Islet of Langerhans (tissue), 1 donor: ENCODE measurements around the gene EHMT2.
"Not testable (repeated sequence)": the region's sequence is repeated elsewhere in the genome, so short reads cannot be mapped to it uniquely, and the experiment has no call there.

ENCODE experiments used
- FAIRE-seq: peaks from one replicate; lab custom pipeline; 2011; peaks lifted over from hg19 to GRCh38; lab: Jason Lieb, UNC

EHMT2 gene

DNA sequence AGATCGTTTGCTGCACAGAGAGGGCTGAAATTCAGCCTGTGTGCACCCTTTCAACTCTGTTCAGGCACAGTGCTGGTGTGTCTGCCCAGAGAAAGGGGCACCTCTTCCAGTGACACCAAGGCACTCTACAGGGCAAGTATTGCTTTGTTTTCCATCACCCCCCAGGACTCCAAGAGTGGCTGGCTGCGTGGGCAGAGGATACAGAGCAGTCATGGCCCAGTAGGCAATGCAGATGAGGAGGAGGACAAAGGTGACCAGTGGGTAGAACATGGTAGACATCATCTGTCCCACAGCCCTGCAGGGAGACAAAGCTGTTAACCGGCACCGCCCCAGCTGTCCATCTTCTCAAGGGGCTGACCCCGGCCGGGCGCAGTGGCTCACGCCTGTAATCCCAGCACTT lies 28.2 kb downstream of the EHMT2 start:
- FAIRE-seq, result no peak

DNA sequence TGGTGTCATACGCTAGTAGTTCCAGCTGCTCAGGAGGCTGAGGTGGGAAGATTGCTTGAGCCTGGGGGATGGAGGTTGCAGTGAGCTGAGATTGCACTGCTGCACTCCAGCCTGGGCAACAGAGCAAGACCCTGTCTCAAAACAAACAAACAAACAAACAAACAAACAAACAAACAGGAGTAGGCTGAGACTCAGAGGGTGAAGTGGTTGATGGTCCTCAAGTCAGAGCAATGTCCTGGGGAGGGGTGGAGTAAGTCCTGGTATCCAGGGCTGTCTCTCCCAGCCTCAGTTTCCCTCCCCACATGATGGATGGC lies 28.9 kb downstream of the EHMT2 start:
- not testable (repeated sequence) for FAIRE-seq

DNA sequence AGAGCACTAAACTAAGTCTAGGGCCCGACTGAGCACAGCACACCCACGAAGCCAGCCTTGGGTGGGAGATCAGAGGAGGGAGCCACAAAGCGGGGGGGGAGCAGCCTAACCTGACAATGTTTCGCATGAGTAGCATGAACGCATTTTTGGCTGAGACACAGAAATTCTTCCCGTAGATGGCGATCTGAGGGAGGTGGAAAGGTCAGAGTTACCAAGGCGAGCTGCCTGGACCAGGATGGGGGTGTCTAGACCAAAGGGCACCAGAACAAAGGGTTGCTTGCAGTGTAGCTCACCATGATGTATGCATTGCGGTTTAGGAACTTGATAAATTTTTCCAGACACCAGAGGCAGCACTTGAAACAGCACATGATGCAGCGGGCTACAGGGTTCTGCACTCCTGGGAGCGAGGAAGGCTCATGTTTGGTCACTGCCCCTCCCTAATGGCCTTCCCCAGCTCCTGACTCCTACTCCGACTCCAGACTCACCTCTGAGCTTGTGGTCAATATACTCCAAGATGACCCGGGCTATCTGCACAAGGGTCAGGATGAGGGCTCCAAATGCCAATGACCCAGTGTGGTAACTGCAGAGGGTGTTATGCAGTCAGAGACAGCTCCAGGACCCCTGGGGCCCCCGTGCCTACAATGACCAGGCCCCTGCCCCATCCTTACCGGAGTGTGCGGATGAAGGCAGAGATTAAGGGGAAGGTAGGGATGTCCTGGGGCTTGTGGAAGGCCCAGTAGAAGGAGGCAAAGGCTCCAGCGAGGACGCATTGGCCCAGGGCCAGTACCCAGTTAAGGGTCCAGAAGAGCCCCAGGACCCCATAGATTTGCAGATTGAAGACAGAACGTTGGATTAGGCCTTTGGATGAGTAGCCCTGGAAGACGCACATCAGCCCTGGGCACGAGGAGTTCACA lies 32.0 kb downstream of the EHMT2 start:
- FAIRE-seq, result no peak

DNA sequence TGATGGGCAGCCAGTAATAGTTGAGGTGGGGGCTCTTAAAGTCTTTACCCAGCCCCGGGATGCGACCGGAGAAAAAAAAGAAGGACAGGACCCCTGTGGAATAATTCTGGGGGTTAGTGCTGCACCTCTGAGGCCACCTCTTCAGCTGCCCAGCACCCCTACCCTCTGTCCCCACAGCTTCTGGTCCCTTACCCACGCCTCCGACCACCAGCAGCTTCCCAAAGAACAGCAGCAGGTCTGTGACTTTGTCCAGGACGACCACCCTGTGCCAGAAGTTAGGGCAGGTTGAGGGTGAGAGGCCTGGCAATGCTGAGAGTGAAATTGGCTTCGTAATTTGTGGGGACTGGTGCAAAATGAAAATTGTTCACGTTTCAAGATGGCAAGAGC lies 32.7 kb downstream of the EHMT2 start:
- FAIRE-seq, result no peak

DNA sequence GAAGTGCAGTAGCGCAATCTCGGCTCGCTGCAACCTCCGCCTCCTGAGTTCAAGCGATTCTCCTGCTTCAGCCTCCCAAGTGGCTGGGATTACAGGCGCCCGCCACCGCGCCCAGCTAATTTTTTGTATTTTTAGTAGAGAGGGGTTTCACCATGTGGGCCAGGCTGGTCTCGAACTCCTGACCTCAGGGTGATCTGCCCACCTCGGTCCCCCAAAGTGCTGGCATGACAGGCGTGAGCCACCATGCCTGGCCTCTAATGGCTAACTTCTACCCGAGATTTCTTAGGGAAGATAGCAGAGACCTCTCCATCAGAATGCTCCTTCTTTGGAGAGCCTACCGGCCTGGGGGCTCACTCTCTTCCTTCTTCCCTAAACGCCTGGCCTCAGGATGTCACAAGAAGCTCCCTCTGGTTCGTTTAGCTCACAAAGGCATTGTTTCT lies 33.4 kb downstream of the EHMT2 start:
- not testable (repeated sequence) for FAIRE-seq

DNA sequence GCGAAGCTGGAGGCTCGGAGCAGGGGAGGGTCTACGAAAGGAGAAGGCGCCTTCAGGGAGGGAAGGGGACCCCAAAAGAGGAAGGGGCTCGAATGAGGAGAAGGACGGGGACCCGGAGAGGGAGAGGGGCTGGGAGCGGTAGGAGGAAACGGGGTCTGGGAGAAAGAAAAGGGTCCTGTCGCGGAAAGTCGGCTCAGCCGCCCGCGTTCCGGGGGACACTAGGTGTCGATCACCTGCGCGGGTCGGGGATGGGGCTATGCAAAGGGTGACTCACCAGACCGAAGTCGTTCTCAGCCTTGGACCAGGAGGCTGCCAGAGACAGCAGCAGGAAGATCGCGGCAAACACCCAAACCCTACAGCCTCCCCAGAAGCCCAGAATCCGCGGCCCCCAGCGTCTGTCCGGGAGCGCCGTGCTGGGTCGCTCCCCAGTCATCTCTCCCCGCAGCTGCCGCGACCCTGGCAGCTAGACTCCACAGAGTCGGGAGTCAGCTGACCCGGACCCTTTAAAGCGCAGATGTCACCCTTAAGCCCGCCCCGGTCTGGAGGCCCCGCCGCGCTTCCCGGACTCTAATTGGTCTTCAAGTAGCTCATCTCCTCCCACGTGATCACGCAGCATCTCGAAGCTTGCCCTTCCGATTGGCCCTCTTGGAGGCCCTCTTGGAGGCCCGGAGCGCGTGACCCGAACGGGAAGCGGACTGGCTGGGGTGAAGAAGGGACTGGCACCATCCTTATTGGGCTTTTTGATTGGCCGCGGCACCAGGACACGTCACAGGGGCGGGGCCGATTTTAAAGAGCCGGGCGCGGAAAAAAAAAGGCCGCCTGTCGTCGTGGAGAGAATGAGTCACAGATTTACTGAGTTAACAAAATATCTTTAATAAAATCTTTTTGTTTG lies 34.9 kb downstream of the EHMT2 start, which contains the start of gene NEU1:
Gene NEU1, minus strand, starts transcription at position 478 of the 892 bp plus-strand sequence. Its CDS starts 45 bp downstream, at position 433.
- FAIRE-seq, result peak; percentile 92

DNA sequence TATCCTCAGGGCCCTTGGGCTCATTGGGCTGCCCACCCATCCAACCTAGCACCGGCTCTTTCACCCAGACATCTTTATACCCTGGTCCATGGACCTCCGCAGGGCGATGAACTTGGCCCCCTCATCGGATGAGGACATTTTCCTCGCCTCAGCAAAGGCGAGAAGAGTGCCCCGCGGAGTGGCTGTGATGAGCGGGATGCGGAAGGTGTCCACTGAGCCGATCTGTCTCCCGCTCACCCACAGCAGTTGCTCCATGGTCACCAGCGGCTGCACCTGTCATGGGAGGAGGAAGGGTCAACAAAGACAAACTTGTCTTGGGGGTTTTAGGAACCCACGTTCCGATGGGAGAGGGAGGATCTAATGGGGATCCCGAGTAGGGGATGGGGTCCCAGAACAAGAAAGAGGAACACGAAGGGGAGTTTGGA lies 35.6 kb downstream of the EHMT2 start:
- no peak for FAIRE-seq

DNA sequence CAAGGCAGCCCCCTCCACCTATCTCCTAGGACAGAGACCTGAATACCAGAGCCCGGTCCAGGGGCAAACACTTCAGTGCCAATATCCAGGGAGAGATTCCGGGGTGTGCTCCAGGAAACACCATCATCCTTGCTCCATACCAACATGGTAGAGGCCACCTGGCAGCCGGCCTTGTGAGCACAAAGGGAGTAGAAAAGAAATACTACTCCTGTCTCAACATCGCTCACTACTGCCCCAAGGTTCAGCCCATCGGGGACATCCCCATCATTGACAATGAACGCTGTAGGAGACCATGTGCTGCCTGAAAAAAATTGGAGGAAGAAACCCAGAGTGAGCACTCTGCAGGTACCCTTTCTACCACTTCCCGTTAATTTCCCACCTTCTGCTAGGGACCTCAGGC lies 36.3 kb downstream of the EHMT2 start:
- no peak for FAIRE-seq

DNA sequence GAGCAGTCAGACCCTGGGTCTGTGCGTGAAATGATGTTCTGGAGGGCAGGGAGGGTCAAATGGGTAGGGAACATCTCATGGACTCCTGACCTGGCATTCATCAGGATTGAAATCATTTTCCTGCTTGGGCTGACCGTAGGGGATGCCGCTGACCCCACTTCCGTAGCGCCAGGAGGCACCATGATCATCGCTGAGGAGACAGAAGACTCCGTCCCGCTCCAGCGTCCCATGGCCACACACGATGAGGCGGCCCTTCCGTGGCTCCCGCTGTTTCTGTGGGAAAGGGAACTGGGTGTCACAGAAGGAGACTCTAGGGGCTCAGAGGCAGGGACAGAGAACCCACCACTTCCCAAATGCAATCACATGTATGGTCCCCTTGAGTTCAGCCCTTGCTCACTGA lies 37.1 kb downstream of the EHMT2 start:
- no peak for FAIRE-seq

DNA sequence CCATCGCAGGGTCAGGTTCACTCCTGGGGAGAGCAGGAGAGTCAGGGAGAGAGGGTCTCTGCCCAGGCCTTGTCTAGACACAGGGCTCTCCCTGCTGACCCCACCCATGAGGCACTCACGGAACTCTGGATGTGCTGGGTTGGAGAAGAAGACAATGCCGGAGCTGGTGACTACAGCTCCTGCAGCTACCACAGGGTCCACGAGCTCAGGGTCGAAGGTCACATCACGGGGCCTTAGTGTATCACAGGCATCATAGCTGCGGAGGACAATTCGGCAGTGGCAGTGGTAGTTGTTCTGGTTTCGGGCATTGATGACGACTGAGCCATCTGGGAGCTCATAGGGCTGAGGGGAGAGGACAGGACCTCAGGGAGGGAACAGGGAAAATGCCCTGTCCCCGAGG lies 37.6 kb downstream of the EHMT2 start:
- FAIRE-seq, result no peak

DNA sequence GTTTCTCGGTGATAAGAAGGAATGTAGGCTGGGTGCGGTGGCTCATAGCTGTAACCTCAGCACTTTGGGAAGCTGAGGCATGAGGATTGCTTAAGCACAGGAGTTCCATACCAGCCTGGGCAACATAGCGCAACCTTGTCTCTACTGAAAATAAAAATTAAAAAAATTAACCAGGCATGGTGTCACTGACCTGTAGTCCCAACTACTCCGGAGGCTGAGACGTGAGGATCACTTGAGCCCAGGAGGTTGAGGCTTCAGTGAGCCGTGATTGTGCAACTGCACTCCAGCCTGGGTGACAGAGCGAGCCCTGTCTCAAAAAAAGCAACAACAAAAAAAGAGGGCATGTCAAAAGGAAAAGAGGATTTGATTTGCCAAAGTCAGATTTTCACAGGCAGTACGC lies 38.8 kb downstream of the EHMT2 start:
- no peak for FAIRE-seq

DNA sequence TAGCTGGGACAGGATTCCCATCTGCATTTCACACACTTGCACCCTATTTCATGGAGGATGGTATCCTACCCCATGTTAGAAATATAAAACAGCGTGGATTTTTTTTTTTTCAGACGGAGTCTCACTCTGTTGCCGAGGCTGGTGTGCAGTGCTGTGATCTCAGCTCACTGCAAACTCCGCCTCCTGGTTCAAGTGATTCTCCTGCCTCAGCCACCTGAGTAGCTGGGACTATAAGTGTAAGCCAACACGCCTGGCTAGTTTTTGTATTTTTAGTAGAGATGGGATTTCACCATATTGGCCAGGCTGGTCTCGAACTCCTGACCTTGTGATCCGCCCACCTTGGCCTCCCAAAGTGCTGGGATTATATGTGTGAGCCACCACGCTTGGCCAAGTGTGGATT lies 39.7 kb downstream of the EHMT2 start:
- FAIRE-seq, result not testable (repeated sequence)

DNA sequence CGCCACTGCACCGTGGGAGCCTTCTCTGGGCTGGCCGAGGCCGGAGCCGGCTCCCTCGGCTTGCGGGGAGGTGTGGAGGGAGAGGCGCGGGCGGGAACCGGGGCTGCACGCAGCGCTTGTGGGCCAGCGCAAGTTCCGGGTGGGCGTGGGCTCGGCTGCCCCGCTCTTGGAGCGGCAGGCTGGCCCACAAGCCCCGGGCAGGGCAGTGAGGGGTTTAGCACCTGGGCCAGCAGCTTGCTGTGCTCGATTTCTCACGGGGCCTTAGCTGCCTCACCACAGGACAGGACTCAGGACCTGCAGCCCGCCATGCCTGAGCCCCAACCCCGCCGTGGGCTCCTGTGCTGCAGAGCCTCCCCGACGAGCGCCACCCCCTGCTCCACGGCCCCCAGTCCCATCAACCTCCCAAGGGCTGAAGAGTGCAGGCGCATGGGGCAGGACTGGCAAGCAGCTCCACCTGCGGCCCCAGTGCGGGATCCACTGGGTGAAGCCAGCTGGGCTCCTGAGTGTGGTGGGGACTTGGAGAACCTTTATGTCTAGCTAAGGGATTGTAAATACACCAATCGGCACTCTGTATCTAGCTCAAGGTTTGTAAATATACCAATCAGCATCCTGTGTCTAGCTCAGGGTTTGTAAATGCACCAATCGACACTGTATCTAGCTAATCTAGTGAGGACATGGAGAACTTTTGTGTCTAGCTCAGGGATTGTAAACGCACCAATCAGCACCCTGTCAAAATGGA lies 45.3 kb downstream of the EHMT2 start:
- FAIRE-seq, result not testable (repeated sequence)

DNA sequence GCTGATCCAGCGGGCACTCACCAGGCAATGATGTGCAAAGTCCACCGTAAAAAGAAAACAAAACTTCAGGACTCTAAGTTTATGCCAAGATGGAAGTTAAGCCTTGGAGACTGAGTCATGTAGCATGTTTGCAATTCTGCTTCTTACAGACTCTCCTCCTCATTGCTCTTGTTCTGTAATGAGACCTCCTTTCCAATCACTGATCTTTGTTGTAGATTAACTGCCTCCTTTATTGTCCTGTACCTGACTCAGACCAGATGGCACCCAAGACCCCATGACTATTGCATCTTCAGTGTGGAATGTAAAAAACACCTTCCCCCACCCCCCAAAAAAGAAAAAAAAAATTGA lies 46.0 kb downstream of the EHMT2 start:
- no peak for FAIRE-seq

DNA sequence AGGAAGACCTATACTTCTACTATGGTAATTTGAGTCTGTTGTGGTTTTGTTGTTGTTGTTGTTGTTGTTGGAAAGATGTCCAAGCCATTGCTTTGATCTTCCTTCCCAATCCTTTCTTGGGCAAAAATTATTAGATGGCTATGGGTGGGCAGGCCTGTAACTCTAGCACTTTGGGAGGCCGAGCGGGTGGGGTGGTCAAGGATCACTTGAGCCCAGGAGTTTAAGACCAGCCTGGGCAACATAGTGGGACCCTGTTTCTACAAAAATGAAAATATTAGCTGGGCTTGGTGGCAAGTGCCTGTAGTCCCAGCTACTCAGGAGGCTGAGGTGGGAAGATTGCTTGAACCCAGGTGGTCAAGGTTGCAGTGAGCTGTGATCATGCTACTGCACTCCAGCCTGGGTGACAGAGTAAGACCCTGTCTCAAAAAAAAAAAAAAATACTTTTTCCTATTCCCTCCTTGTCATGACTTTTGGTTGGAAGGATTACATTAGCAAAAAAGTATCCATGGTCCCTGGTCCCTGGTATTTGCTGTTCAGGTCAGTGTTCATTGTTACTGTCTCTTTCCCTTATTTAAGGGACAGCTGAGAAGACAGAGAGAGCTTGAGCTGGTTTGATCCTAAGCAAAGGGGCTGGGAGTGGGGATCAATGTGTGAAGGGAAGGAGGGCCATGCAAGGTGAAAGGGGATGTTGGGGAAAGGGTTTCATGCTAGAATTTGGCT lies 46.6 kb downstream of the EHMT2 start:
- FAIRE-seq, result no peak

DNA sequence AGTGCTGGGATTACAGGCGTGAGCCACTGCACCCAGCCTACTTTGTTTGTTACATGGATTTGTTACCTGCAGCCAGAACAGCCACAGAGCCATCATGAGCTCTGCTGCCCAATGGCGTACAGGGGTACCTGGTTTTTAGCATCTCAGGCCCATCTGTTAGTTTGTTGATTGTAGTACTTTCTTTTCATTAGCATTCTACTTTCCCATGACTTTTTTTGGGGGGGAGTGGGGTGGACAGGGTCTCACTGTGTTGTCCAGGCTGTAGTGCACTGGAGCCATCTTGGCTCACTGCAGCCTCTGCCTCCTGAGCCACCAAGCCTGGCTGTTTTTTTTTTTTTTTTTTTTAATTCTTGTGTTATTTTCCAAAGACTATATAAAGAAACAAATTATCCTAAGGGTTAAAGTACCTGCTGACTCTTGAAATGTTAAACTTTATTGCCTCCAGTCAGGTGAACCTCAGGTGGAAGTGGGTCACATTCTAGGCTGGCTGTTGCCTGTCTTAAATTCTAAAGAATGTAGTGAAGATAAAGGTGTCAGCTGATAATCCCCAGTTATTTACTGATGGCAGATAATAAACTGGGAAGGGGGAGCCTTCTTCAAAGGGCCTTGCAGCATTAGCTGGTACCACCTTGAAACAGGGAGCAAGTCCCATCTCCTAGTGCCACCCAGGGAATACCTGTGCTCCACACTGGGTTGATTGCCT lies 50.1 kb downstream of the EHMT2 start:
- no peak for FAIRE-seq

DNA sequence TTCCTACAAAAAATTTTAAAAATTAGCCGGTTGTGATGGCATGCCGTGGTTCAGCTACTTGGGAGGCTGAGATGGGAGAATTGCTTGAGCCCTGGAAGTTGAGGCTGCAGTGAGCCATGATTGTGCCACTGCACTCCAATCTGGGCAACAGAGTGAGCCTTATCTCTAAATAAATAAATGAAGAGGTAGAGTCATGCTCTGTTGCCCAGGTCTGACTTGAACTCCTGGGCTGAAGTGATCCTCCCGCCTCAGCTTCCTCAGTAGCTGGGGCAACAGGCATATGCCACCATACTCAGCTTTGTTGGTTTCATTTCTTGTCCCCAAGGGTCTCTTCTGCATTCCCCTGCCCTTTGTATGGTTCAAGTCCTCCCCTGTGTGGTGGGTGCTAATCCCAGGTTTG lies 53.0 kb downstream of the EHMT2 start:
- FAIRE-seq, result no peak

DNA sequence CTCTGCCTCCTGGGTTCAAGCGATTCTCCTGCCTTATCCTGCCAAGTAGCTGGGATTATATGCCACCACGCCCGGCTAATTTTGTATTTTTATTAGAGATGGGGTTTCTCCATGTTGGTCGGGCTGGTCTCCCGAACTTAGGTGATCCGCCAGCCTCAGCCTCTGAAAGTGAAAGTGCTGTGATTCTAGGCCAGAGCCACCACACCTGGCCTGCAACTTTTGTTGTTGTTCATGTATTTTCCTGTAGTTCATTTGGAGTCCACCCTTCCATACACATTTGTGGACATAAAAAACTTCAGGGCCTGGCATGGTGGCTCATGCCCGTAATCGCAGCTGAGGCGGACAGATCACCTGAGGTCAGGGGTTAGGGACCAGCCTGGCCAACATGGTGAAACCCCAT lies 55.4 kb downstream of the EHMT2 start:
- FAIRE-seq, result no peak

DNA sequence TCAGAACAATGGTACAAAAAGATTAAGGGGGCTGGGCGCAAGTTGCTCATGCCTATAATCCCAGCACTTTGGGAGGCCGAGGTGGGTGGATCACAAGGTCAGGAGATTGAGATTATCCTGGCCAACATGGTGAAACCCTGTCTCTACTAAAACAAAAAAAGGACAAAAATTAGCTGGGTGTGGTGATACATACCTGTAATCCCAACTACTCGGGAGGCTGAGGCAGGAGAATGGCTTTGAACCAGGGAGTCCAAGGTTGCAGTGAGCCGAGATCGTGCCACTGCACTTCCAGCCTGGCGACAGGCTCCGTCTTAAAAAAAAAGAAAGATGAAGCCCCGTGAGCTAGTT lies 57.7 kb downstream of the EHMT2 start:
- FAIRE-seq, result not testable (repeated sequence)

DNA sequence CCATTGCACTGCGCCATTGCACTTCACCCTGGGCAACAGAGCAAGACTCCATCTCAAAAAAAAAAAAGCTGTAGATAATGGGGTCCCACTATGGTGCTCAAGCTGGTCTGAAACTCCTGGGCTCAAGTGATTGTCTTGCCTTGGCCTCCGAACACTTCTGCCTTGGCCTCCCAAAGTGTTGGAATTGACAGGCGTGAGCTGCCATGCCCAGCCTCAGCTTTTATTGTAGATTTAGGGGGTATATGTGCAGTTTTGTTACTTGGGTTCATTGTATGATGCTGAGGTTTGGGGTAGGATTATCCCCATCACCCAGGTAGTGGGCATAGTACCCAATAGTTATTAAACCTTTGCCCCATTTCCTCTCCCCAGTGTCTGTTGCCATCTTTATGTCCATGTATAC lies 58.5 kb downstream of the EHMT2 start:
- FAIRE-seq, result no peak

DNA sequence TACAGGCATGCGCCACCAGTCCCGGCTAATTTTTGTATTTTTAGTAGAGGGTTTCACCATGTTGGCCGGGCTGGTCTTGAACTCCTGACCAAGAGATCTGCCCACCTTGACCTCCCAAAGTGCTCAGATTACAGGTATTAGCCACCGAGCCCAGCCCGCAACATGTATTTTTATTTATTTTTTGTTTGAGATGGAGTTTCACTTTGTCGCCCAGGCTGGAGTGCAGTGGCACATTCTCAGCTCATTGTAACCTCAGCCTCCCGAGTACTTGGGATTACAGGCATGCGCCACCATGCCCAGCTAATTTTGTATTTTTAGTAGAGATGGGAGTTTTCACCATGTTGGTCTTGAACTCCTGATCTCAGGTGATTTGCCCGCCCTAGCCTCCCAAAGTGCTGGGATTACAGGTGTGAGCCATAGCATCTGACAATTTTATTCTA lies 59.4 kb downstream of the EHMT2 start:
- not testable (repeated sequence) for FAIRE-seq
